Neural cell (in vitro differentiated cells): ENCODE measurements around the gene KIF18B. TPM values are rescaled to one million over a fixed set of nuclear protein-coding genes. Genes with fewer than 3 reads are reported as not detected.

Experiments
- H2AFZ ChIP-seq: fragments of 200-600, 300-800 bp; sonication (generic), shearing (Covaris generic); 2 replicates; pipeline ENCODE4 v1.6.0; 2014; ENCODE audit warnings: low read depth, mild to moderate bottlenecking, antibody characterized with exemption, low read length, moderate library complexity
- H3F3A ChIP-seq: fragments of 200-600 bp; shearing (Covaris generic); 2 replicates; pipeline ENCODE4 v1.6.1; 2016; ENCODE audit warnings: mild to moderate bottlenecking, moderate library complexity, mixed read lengths, antibody characterized with exemption, low read length; ENCODE audit not compliant: insufficient read depth, poor library complexity, severe bottlenecking
- H3K27ac ChIP-seq: fragments of 200-600, 300-800 bp; sonication (generic), shearing (Covaris generic); 2 replicates; pipeline ENCODE4 v1.5.1; 2014; ENCODE audit warnings: mild to moderate bottlenecking, low read length, moderate library complexity
- H3K27me3 ChIP-seq: fragments of 300-800, 200-600 bp; sonication (generic), shearing (Covaris generic); 2 replicates; pipeline ENCODE4 v1.6.0; 2014; ENCODE audit warnings: mild to moderate bottlenecking, low read depth, low read length, moderate library complexity; ENCODE audit not compliant: insufficient read depth
- H3K36me3 ChIP-seq: fragments of 300-800, 200-600 bp; sonication (generic), shearing (Covaris generic); 2 replicates; pipeline ENCODE4 v1.5.1; 2014; ENCODE audit warnings: mild to moderate bottlenecking, antibody characterized with exemption, low read length, moderate library complexity; ENCODE audit not compliant: insufficient read depth
- H3K4me2 ChIP-seq: fragments of 300-800, 200-600 bp; sonication (generic), shearing (Covaris generic); 2 replicates; pipeline ENCODE4 v1.6.0; 2014; ENCODE audit warnings: mild to moderate bottlenecking, low read length
- H3K4me3 ChIP-seq: fragments of 300-800, 200-600 bp; sonication (generic), shearing (Covaris generic); 2 replicates; pipeline ENCODE4 v1.5.1; 2014; ENCODE audit warnings: mild to moderate bottlenecking, low read length, moderate library complexity
- H3K79me2 ChIP-seq: fragments of 200-600 bp; shearing (Covaris generic); replicated peaks from 2 replicates; pipeline ENCODE4 v1.6.0; 2014; ENCODE audit warnings: mild to moderate bottlenecking, low read length, moderate library complexity; ENCODE audit not compliant: insufficient read depth
- H3K9ac ChIP-seq: fragments of 300-800, 200-600 bp; sonication (generic), shearing (Covaris generic); 2 replicates; pipeline ENCODE4 v1.6.1; 2016; ENCODE audit warnings: mild to moderate bottlenecking, low read length, mixed read lengths
- H3K9me2 ChIP-seq: fragments of 200-600 bp; shearing (Covaris generic); 2 replicates; pipeline ENCODE4 v1.6.1; 2016; ENCODE audit warnings: mild to moderate bottlenecking, low read length, mixed read lengths; ENCODE audit not compliant: insufficient read depth
- H3K9me3 ChIP-seq: fragments of 200-600, 300-800 bp; sonication (generic), shearing (Covaris generic); 2 replicates; pipeline ENCODE4 v1.6.1; 2016; ENCODE audit warnings: mild to moderate bottlenecking, mixed run types, low read length, moderate library complexity, mixed read lengths
- H4K20me1 ChIP-seq: fragments of 200-600 bp; shearing (Covaris generic); 2 replicates; pipeline ENCODE4 v1.6.1; 2016; ENCODE audit warnings: mild to moderate bottlenecking, mixed run types; ENCODE audit not compliant: insufficient read depth
- CTCF ChIP-seq: fragments of 450-650 bp; IDR thresholded peaks from 2 replicates; pipeline ENCODE4 v1.5.1; 2014; ENCODE audit warnings: antibody characterized with exemption, mild to moderate bottlenecking, moderate library complexity; ENCODE audit not compliant: poor library complexity, severe bottlenecking
- EP300 ChIP-seq: fragments of 450-650 bp; conservative IDR thresholded peaks from 2 replicates; pipeline ENCODE4 v1.6.1; 2014; ENCODE audit warnings: antibody characterized with exemption, mild to moderate bottlenecking, moderate library complexity; ENCODE audit not compliant: poor library complexity, severe bottlenecking
- EZH2 ChIP-seq: fragments of 200-600, 300-800 bp; shearing (Covaris generic), sonication (generic); IDR thresholded peaks from 2 replicates; pipeline ENCODE4 v1.6.1; 2014; ENCODE audit warnings: antibody characterized with exemption, low read length, borderline replicate concordance, mild to moderate bottlenecking; ENCODE audit not compliant: insufficient read depth, poor library complexity, severe bottlenecking
- MXI1 ChIP-seq: fragments of 450-650 bp; conservative IDR thresholded peaks from 2 replicates; pipeline ENCODE4 v1.6.1; 2014; ENCODE audit warnings: antibody characterized with exemption, mild to moderate bottlenecking; ENCODE audit not compliant: poor library complexity, severe bottlenecking
- POLR2AphosphoS5 ChIP-seq: IDR thresholded peaks from 2 replicates; pipeline ENCODE4 v1.6.1; 2012
- RAD21 ChIP-seq: fragments of 450-650 bp; conservative IDR thresholded peaks from 2 replicates; pipeline ENCODE4 v1.6.1; 2014; ENCODE audit warnings: antibody characterized with exemption, mild to moderate bottlenecking, moderate library complexity
- REST ChIP-seq: IDR thresholded peaks from 2 replicates; pipeline ENCODE4 v1.6.1; 2012; ENCODE audit warnings: borderline replicate concordance
- SMC3 ChIP-seq: fragments of 450-650 bp; conservative IDR thresholded peaks from 2 replicates; pipeline ENCODE4 v1.6.1; 2014; ENCODE audit warnings: antibody characterized with exemption, mild to moderate bottlenecking, moderate library complexity; ENCODE audit not compliant: poor library complexity
- TAF1 ChIP-seq: IDR thresholded peaks from 2 replicates; pipeline ENCODE4 v1.6.1; 2012; ENCODE audit warnings: low read depth
- polyA plus RNA-seq: library from polyadenylated mRNA; depleted of rRNA; stranded (reverse); fragments of >200 nt; gene quantifications from 2 replicates; pipeline ENCODE4 v1.2.3, GENCODE V29; 2014

The KIF18B gene
- polyA plus RNA-seq, 1 donor from 2014 or later, result 0.10 TPM

- Histone ChIP-seq H3K9me2 (no peaks in the 10 kb centered on the region), H3K4me2 (no peak overlapping the region), H3K36me3 (no peaks in the 10 kb centered on the region), H3K9me3 (no peaks in the 10 kb centered on the region), H3K79me2 (peaks cover 11% of the 10 kb centered on the region), H2AFZ (no peak overlapping the region), H3F3A (no peaks in the 10 kb centered on the region), H3K27me3 (no peaks in the 10 kb centered on the region), H3K9ac (no peak overlapping the region), H4K20me1 (no peaks in the 10 kb centered on the region), H3K4me3 (no peak overlapping the region), H3K27ac (no peak overlapping the region)
- no peak for TF ChIP-seq TAF1
- TF ChIP-seq SMC3, result no peak
- no peak for TF ChIP-seq EP300
- no peak for TF ChIP-seq MXI1
- no peak for TF ChIP-seq CTCF
- no peak for TF ChIP-seq RAD21
- no peak for TF ChIP-seq EZH2
- TF ChIP-seq POLR2AphosphoS5, result no peak
- TF ChIP-seq REST, result no peak
Measured at GRCh38 chr17:44902135-44902760, 45.3 kb downstream of the KIF18B start.

GRCh38 chr17:44901411-44901921 is 46.1 kb downstream of the KIF18B start:
- Histone ChIP-seq H3K9me3 (no peaks in the 10 kb centered on the region), H3K9me2 (no peaks in the 10 kb centered on the region), H3K27me3 (no peaks in the 10 kb centered on the region), H3F3A (no peaks in the 10 kb centered on the region), H3K4me3 (no peak overlapping the region), H3K9ac (no peak overlapping the region), H3K36me3 (no peaks in the 10 kb centered on the region), H2AFZ (no peak overlapping the region), H3K27ac (no peak overlapping the region), H4K20me1 (no peaks in the 10 kb centered on the region), H3K4me2 (no peak overlapping the region), H3K79me2 (peaks cover 11% of the 10 kb centered on the region)
- TF ChIP-seq TAF1, result no peak
- TF ChIP-seq POLR2AphosphoS5, result no peak
- no peak for TF ChIP-seq EZH2
- TF ChIP-seq SMC3, result no peak
- TF ChIP-seq REST, result no peak
- no peak for TF ChIP-seq CTCF
- no peak for TF ChIP-seq EP300
- no peak for TF ChIP-seq MXI1
- TF ChIP-seq RAD21, result no peak
